ENCODE results near the gene ZNF124. TPM values are rescaled to one million over a fixed set of nuclear protein-coding genes. Genes with fewer than 3 reads are reported as not detected.
"Not testable (repeated sequence)": the region's sequence is repeated elsewhere in the genome, so short reads cannot be mapped to it uniquely, and the experiment has no call there.

ZNF124 gene
- total and polyA plus RNA-seq, 2 of the 13 experiments (the other 11 are each of a cell fraction or from before 2014, with no cell fraction given): 9.7 to 134 TPM

DNA sequence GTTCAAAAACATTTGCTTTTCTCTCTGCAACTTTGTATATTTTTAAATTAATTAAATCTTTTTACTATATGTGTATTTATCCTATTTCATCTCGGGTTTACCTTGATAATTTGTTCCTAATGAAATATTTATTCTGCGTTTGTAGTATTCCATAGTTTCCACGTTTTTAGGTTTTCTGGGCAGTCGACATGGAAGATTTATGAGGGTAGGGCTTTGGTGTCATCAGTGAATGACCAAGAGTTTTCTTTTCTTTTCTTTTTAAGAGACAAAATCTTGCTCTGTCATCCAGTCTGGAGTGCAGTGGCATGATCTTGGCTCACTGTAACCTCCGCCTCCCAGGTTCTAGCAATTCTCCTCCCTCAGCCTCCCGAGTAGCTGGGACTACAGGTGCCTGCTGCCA is 50.4 kb downstream of the ZNF124 start (continued):
- TF ChIP-seq ZNF891 (CRISPR knock-in tag; IDR thresholded peaks at IDR 0.05): no peak
- TF ChIP-seq IKZF1 (IDR thresholded peaks at IDR 0.05): no peak
- no peak for TF ChIP-seq RELA (CRISPR knock-in tag; IDR thresholded peaks at IDR 0.05)
- TF ChIP-seq, protein P1, sequence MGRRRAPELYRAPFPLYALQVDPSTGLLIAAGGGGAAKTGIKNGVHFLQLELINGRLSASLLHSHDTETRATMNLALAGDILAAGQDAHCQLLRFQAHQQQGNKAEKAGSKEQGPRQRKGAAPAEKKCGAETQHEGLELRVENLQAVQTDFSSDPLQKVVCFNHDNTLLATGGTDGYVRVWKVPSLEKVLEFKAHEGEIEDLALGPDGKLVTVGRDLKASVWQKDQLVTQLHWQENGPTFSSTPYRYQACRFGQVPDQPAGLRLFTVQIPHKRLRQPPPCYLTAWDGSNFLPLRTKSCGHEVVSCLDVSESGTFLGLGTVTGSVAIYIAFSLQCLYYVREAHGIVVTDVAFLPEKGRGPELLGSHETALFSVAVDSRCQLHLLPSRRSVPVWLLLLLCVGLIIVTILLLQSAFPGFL (CRISPR knock-in tag; IDR thresholded peaks at IDR 0.05): no peak
- TF ChIP-seq KMT2B (CRISPR knock-in tag; IDR thresholded peaks at IDR 0.05): no peak
- TF ChIP-seq SATB2 (CRISPR knock-in tag; IDR thresholded peaks at IDR 0.05): no peak
- TF ChIP-seq, protein P2, sequence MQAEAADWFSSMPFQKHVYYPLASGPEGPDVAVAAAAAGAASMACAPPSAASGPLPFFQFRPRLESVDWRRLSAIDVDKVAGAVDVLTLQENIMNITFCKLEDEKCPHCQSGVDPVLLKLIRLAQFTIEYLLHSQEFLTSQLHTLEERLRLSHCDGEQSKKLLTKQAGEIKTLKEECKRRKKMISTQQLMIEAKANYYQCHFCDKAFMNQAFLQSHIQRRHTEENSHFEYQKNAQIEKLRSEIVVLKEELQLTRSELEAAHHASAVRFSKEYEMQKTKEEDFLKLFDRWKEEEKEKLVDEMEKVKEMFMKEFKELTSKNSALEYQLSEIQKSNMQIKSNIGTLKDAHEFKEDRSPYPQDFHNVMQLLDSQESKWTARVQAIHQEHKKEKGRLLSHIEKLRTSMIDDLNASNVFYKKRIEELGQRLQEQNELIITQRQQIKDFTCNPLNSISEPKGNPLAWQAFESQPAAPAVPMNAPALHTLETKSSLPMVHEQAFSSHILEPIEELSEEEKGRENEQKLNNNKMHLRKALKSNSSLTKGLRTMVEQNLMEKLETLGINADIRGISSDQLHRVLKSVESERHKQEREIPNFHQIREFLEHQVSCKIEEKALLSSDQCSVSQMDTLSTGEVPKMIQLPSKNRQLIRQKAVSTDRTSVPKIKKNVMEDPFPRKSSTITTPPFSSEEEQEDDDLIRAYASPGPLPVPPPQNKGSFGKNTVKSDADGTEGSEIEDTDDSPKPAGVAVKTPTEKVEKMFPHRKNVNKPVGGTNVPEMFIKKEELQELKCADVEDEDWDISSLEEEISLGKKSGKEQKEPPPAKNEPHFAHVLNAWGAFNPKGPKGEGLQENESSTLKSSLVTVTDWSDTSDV (CRISPR knock-in tag; IDR thresholded peaks at IDR 0.05): no peak
- no peak for TF ChIP-seq ZC3H13 (CRISPR knock-in tag; IDR thresholded peaks at IDR 0.05)

DNA sequence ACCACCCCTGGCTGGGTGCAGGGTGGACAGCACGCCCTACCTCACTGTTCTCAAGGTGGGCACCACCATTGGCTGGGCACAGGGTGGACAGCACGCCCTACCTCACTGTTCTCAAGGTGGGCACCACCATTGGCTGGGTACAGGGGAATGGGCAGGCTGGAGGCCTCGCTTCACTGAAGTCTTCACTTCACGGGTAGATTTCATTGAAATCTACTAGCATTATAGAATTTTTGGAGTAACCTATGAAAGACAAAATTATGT is 51.5 kb downstream of the ZNF124 start:
- in situ Hi-C loops (cut with HindIII; ENCODE audit: extremely low pct_ligation_motif_present, low pct_unique_long_range_greater_than_20kb); H3K27ac ChIP-seq (ENCODE audit: extremely low read length, insufficient read depth, low read length); H3K4me2 ChIP-seq (ENCODE audit: low read depth, low read length); ATAC-seq; H3K4me1 ChIP-seq (ENCODE audit: insufficient read depth, low read length); H3K27me3 ChIP-seq (ENCODE audit: control insufficient read depth in 1 of 2, insufficient read depth in 2 of 2, low read length in 2 of 2); DNase-seq (ENCODE audit: low spot score); BruUV-seq (replicated peaks); POLR2A ChIA-PET; H3K9me3 ChIP-seq (ENCODE audit: low read length); CTCF ChIA-PET (ENCODE audit: low intra/inter-chr PET ratio, low total read pairs); H3K79me2 ChIP-seq (ENCODE audit: insufficient read depth, low read length); H3K9ac ChIP-seq (ENCODE audit: insufficient read depth, low read depth, low read length); FAIRE-seq; H2AFZ ChIP-seq (ENCODE audit: low read length); H4K20me1 ChIP-seq (ENCODE audit: insufficient read depth, low read length); H3K4me3 ChIP-seq (replicated peaks in 1 of 3; ENCODE audit: insufficient read depth in 1 of 3, low read depth in 2 of 3, low read length in 3 of 3); H3K36me3 ChIP-seq (replicated peaks in 1 of 2; ENCODE audit: control insufficient read depth in 1 of 2, insufficient read depth in 2 of 2, low read length in 2 of 2); intact Hi-C loops (cut with micrococcal nuclease; ENCODE audit: unreplicated experiment): not testable (repeated sequence)
- 0 out of 2 replicates have a peak, but pooled peaks have one; percentile 19 for TF ChIP-seq HNRNPL (IDR thresholded peaks at IDR 0.05; ENCODE audit: low read depth, low read length)
- WGBS (ENCODE audit: low lambda C conversion rate): 85% methylated on average over 4 of the region's 4 CpGs

Measured in HepG2 (cell line).